ENCODE results near the gene RHOC.
"Not testable (repeated sequence)": the region's sequence is repeated elsewhere in the genome, so short reads cannot be mapped to it uniquely, and the experiment has no call there.

Gene RHOC

DNA sequence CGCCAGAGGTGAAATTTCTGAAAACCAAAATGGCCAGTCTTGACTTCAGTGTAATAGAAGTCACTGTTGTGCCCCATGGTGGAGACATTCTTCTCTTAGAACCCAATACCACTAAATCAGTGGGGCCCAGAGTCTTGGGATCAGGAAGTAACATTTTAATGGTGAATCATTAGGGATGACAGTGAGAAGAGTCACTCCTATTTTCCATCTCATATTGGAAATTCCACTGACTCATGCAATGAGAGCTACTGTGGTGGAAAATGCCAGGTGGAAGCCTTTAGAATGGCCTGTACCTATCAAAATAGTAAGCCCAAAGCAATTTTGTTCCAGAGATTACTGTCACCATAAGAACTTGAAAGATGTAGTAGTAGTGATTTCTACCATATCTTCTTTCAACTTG lies 28.8 kb upstream of the RHOC start:
- peak; percentile 72 for DNase-seq (ENCODE audit: low read depth)
- H3K4me3 ChIP-seq (replicated peaks; ENCODE audit: low read depth, low read length) = no peak overlapping the region
- TF ChIP-seq, protein P1, sequence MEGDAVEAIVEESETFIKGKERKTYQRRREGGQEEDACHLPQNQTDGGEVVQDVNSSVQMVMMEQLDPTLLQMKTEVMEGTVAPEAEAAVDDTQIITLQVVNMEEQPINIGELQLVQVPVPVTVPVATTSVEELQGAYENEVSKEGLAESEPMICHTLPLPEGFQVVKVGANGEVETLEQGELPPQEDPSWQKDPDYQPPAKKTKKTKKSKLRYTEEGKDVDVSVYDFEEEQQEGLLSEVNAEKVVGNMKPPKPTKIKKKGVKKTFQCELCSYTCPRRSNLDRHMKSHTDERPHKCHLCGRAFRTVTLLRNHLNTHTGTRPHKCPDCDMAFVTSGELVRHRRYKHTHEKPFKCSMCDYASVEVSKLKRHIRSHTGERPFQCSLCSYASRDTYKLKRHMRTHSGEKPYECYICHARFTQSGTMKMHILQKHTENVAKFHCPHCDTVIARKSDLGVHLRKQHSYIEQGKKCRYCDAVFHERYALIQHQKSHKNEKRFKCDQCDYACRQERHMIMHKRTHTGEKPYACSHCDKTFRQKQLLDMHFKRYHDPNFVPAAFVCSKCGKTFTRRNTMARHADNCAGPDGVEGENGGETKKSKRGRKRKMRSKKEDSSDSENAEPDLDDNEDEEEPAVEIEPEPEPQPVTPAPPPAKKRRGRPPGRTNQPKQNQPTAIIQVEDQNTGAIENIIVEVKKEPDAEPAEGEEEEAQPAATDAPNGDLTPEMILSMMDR (IDR thresholded peaks at IDR 0.05; ENCODE audit: low read length, missing control alignments) = no peak

DNA sequence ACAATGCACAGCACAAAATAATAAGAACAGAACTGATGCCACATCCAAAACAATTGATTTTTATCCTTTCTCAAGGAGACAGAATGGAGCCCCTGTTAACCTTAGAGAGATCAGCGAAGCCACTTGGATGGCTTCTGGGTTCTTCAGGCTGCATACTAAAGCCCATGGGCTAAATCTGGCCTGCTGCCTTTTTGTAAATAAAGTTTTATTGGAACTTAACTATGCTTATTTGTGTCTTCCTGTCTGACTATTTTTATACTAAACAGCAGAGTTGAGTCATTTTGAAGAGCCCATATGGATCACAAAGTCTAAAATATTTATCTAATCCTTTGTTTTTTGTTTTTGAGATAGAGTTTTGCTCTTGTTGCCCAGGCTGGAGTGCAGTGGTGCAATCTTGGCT lies 24.5 kb upstream of the RHOC start:
- no peak for DNase-seq (ENCODE audit: low read depth)
- H3K4me3 ChIP-seq (replicated peaks; ENCODE audit: low read depth, low read length) = no peak overlapping the region
- TF ChIP-seq, protein P1 (IDR thresholded peaks at IDR 0.05; ENCODE audit: low read length, missing control alignments) = no peak

DNA sequence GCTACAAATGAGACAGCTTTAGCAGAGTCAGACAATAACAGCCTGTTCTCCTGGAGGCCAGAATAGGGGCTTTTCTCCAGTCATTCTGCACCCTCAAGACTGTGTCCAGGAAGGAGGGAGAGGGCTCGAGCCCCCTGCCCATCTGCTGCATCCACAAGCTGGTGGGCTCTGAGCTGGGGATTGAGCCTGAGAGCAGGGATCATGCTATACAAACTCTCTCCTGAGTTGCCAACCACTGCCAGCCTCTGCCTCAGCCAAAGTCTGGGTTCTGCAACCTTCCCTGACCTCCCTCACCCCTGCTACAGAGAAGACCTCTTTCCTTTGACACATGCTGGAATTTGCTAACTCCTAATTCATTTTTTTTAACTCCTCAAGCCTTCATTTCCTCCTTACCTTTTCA lies 23.0 kb upstream of the RHOC start:
- no peak overlapping the region for H3K4me3 ChIP-seq (replicated peaks; ENCODE audit: low read depth, low read length)
- TF ChIP-seq, protein P1 (IDR thresholded peaks at IDR 0.05; ENCODE audit: low read length, missing control alignments) = no peak
- DNase-seq (ENCODE audit: low read depth) = no peak

DNA sequence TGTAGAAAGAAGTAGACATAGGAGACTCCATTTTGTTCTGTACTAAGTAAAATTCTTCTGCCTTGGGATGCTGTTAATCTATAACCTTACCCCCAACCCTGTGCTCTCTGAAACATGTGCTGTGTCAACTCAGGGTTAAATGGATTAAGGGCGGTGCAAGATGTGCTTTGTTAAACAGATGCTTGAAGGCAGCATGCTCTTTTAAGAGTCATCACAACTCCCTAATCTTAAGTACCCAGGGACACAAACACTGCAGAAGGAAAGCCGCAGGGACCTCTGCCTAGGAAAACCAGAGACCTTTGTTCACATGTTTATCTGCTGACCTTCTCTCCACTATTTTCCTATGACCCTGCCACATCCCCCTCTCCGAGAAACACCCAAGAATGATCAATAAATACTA lies 22.1 kb upstream of the RHOC start:
- DNase-seq (ENCODE audit: low read depth); H3K4me3 ChIP-seq (replicated peaks; ENCODE audit: low read depth, low read length): not testable (repeated sequence)

DNA sequence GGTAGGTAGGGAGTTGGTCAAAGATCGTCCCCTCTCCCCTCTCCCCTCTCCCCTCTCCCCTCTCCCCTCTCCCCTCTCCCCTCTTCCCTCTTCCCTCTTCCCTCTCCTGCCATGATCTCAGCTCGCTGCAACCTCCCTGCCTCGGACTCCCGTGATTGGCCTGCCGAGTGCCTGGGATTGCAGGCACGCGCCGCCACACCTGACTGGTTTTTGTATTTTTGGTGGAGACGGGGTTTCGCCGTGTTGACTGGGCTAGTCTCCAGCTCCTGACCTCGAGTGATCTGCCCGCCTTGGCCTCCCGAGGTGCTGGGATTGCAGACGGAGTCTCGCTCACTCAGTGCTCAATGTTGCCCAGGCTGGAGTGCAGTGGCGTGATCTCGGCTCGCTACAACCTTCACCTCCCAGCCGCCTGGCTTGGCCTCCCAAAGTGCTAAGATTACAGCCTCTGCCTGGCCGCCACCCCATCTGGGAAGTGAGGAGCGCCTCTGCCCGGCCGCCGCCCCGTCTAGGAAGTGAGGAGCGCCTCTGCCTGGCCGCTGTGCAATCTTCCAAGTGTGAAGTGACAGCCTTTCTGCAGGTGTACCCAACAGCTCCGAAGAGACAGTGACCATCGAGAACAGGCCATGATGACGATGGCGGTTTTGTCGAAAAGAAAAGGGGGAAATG lies 21.5 kb upstream of the RHOC start:
- H3K4me3 ChIP-seq (replicated peaks; ENCODE audit: low read depth, low read length); DNase-seq (ENCODE audit: low read depth): not testable (repeated sequence)

DNA sequence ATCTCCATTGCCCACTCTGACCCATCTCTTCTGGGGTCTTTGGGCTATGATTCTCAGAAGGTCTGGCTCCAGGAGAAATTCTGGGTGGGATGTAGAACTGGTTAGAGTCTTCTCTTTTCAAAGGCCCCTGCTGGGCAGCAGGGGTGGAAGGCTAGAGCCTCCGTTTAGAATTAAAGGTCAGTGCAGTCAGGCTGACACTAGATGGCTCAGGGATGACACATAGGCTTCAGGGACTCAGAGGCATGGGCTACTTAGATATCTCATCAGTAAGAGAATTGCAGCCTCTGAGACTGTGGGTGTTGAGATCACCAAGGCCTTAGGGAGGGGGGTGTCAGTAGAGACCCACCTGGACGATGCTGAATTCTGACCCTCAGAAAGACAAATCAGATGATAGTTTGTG lies 20.8 kb upstream of the RHOC start:
- no peak for DNase-seq (ENCODE audit: low read depth)
- H3K4me3 ChIP-seq (replicated peaks; ENCODE audit: low read depth, low read length) = no peak overlapping the region
- TF ChIP-seq, protein P1 (IDR thresholded peaks at IDR 0.05; ENCODE audit: low read length, missing control alignments) = no peak

DNA sequence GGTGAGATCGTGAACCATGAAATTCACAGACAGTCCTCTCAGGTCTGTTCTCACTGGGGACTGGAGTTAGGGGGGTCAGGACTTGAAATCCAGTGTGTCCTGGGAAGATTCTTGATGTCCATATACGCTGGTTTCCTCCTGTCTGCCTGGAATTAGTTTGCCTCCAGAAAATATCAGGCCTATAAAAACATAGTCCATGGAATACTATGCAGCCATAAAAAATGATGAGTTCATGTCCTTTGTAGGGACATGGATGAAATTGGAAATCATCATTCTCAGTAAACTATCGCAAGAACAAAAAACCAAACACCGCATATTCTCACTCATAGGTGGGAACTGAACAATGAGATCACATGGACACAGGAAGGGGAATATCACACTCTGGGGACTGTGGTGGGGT lies 17.3 kb upstream of the RHOC start:
- not testable (repeated sequence) for DNase-seq (ENCODE audit: low read depth); H3K4me3 ChIP-seq (replicated peaks; ENCODE audit: low read depth, low read length)

DNA sequence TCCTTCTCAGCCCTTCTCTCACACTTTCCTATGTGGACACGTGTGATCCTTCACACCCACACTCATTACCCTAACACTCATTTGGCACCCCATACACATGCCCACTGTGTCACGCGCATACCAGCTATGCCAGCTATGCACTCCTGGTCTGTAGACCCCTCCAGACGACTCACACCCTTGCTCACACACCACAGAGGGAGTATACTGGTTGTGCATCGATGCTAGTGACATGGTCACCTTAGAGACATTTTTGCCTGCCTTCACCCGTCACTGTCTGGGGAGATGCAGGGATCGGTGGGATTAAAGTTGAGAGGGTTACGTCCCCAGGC lies 16.5 kb upstream of the RHOC start:
- H3K4me3 ChIP-seq (replicated peaks; ENCODE audit: low read depth, low read length) = no peak overlapping the region
- no peak for DNase-seq (ENCODE audit: low read depth)

More for the DNA sequence above, 16.5 kb upstream of the RHOC start:
- TF ChIP-seq, protein P1 (IDR thresholded peaks at IDR 0.05; ENCODE audit: low read length, missing control alignments) = no peak

Data from fibroblast of pulmonary artery (primary cell).